ENCODE data around the gene PIGC. TPM values are rescaled to one million over a fixed set of nuclear protein-coding genes. Genes with fewer than 3 reads are reported as not detected.

PIGC gene
- total RNA-seq = 10 to 100 TPM; 23.3 to 26.3 (median 25.8) TPM

- H3K4me3 ChIP-seq = peak within 1 kb of the TSS; percentile 63 to 99
Measured at GRCh38 chr1:172443666-172444453, at the start of gene PIGC. Gene PIGC (minus strand): TSS chr1:172444069. CDS start chr1:172442622, 1,447 bp downstream.

DNA sequence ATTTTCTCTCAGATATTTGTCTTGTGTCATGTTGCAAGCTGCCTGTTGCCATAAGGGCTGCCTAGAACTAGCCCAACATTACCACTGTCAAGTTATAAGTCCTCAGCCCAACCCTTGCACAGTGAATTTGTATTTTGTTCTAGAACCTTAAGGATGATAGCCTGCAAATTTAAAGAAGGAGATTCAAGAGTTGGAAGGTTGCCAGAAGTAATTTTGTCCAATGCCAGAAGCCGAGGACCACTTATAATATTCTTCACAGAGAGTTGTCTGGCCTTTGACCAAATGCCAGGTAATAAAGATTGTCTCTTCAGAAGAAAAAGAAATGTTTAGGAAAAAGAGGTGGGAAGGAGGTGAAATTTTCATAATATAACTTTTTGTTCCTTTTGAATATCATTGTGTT lies 48.6 kb upstream of the PIGC start:
- Histone ChIP-seq H3K4me1 (peaks cover 0 to 12% (median 0%) of the 10 kb centered on the region in 3 donors), H3K27ac (no peak overlapping the region), H3K36me3 (no peaks in the 10 kb centered on the region), H3K27me3 (peaks cover 4% of the 10 kb centered on the region), H3K4me3 (no peak overlapping the region), H3K9me3 (no peaks in the 10 kb centered on the region)
- TF ChIP-seq CTCF (IDR thresholded peaks at IDR 0.05) = no peak
- TF ChIP-seq POLR2A (IDR thresholded peaks at IDR 0.05) = no peak
- TF ChIP-seq EP300 (IDR thresholded peaks at IDR 0.05) = no peak
- TF ChIP-seq POLR2AphosphoS5 (IDR thresholded peaks at IDR 0.05) = no peak
- WGBS, 2 donors (ENCODE audit: low coverage in 1 of 2) = 71 to 75% methylated on average over 1 of the region's 1 CpG
- no peak for ATAC-seq

More at GRCh38 chr1:172443666-172444453, at the start of gene PIGC:
- Histone ChIP-seq H3K27ac (peak within 1 kb of the TSS; percentile 68 to 87 (median 82)), H3K4me1 (peaks cover 0 to 33% (median 8%) of the 10 kb centered on the region in 3 donors), H3K27me3 (no peaks in the 10 kb centered on the region), H3K9me3 (no peaks in the 10 kb centered on the region), H3K36me3 (peaks cover 0 to 20% of the 10 kb centered on the region in 2 donors)
- TF ChIP-seq POLR2A (IDR thresholded peaks at IDR 0.05) = peak in 1 of 2 donors; percentile 37
- TF ChIP-seq POLR2AphosphoS5 (IDR thresholded peaks at IDR 0.05) = peak; percentile 41
- TF ChIP-seq EP300 (IDR thresholded peaks at IDR 0.05) = no peak
- TF ChIP-seq CTCF (IDR thresholded peaks at IDR 0.05) = peak; percentile 82 to 89 (median 88)
- WGBS, 2 donors (ENCODE audit: low coverage in 1 of 2) = 0 to 46% methylated on average over 1 to 5 of the region's 43 CpGs
- peak; percentile 98 for ATAC-seq

- 74 to 86% methylated on average over 3 of the region's 3 CpGs for WGBS, 2 donors (ENCODE audit: low coverage in 1 of 2)
Measured at GRCh38 chr1:172489847-172490246, 46.0 kb upstream of the PIGC start.

GRCh38 chr1:172488393-172488792 lies 44.5 kb upstream of the PIGC start:
- Histone ChIP-seq H3K4me3 (no peak overlapping the region), H3K9me3 (no peaks in the 10 kb centered on the region), H3K27ac (no peak overlapping the region), H3K36me3 (no peaks in the 10 kb centered on the region), H3K4me1 (no peaks in the 10 kb centered on the region), H3K27me3 (peaks cover 4% of the 10 kb centered on the region)
- TF ChIP-seq POLR2AphosphoS5 (IDR thresholded peaks at IDR 0.05) = no peak
- TF ChIP-seq EP300 (IDR thresholded peaks at IDR 0.05) = no peak
- no peak for TF ChIP-seq CTCF (IDR thresholded peaks at IDR 0.05)
- TF ChIP-seq POLR2A (IDR thresholded peaks at IDR 0.05) = no peak
- ATAC-seq = no peak
- 85 to 95% methylated on average over 3 of the region's 3 CpGs for WGBS, 2 donors (ENCODE audit: low coverage in 1 of 2)

More at GRCh38 chr1:172489847-172490246, 46.0 kb upstream of the PIGC start:
- Histone ChIP-seq H3K27ac (no peak overlapping the region), H3K9me3 (no peaks in the 10 kb centered on the region), H3K36me3 (no peaks in the 10 kb centered on the region), H3K4me3 (no peak overlapping the region), H3K27me3 (peaks cover 4% of the 10 kb centered on the region), H3K4me1 (no peaks in the 10 kb centered on the region)
- no peak for TF ChIP-seq POLR2AphosphoS5 (IDR thresholded peaks at IDR 0.05)
- TF ChIP-seq CTCF (IDR thresholded peaks at IDR 0.05) = no peak
- TF ChIP-seq POLR2A (IDR thresholded peaks at IDR 0.05) = no peak
- TF ChIP-seq EP300 (IDR thresholded peaks at IDR 0.05) = no peak
- ATAC-seq = no peak

- Histone ChIP-seq H3K4me3 (no peak overlapping the region), H3K27ac (no peak overlapping the region), H3K36me3 (no peaks in the 10 kb centered on the region), H3K9me3 (no peaks in the 10 kb centered on the region), H3K4me1 (no peaks in the 10 kb centered on the region), H3K27me3 (peaks cover 4% of the 10 kb centered on the region)
- no peak for TF ChIP-seq POLR2AphosphoS5 (IDR thresholded peaks at IDR 0.05)
- TF ChIP-seq EP300 (IDR thresholded peaks at IDR 0.05) = no peak
- no peak for TF ChIP-seq POLR2A (IDR thresholded peaks at IDR 0.05)
- no peak for TF ChIP-seq CTCF (IDR thresholded peaks at IDR 0.05)
- ATAC-seq = no peak
- WGBS, 2 donors (ENCODE audit: low coverage in 1 of 2) = 83 to 95% methylated on average over 4 of the region's 4 CpGs
Measured at GRCh38 chr1:172487550-172487949, 43.7 kb upstream of the PIGC start.

Data from gastroesophageal sphincter (tissue), 4 donors.